ENCODE results near the gene TGFBR3. TPM values are rescaled to one million over a fixed set of nuclear protein-coding genes. Genes with fewer than 3 reads are reported as not detected.
"Not testable (repeated sequence)": the region's sequence is repeated elsewhere in the genome, so short reads cannot be mapped to it uniquely, and the experiment has no call there.

TGFBR3 gene
- polyA plus RNA-seq, 5 donors: 29.0 to 53.2 (median 48.1) TPM

GRCh38 chr1:91884459-91885212, 1.3 kb downstream of the TGFBR3 start:
- no peak for DNase-seq

- peak; percentile 42 to 48 for DNase-seq
Observed at GRCh38 chr1:91883470-91883869, 2.5 kb downstream of the TGFBR3 start.

GRCh38 chr1:91881280-91881679, 4.7 kb downstream of the TGFBR3 start:
- DNase-seq: no peak

DNA sequence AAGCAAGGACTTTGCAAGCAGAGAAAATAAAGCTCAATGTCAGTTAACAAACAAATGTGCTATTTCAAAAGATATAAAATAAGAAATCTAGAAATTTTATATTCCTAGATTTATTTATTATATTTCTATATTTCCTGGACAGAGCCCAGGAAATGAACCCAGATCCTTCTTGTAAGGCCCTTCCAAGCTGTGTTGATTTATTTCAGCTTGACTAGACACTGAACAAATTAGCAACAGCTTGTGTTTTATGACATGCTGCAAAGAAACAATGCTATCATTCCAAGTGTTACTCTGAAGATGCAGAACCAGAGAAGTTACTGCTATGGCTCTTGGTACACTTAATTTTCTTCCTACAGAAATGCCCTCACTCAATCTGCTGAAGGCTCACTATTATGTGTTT, 6.2 kb downstream of the TGFBR3 start:
- DNase-seq: no peak

DNA sequence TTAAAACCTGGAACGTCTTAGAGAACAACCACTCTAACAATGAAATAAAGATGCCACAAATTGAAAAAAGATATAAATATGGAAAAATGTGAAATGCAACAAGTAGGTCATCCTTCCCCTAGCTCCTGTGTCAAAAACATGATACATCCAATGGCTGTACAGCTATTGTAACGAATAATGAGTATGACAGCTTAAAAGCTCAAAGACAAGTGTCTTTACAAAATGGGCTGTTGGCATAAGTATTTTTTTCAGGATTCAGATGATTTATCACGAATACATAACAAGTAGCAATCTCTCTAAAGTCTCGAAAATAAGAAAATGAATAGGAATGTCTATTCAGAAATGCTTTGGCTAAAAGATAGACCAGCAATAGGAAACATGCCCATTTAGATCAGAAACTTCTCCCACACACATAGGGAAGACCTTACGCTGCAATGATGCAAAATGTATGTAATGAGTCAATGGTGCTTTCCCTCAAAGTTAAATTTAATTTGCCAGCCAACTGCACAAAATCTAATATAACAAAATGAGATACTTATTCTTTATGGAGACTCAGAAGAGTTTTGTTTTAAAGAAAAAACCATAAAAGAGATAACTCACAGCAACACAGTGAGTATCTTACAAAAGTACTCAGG, 8.3 kb downstream of the TGFBR3 start:
- no peak for DNase-seq

GRCh38 chr1:91876781-91877573, 9.0 kb downstream of the TGFBR3 start:
- DNase-seq: no peak

DNA sequence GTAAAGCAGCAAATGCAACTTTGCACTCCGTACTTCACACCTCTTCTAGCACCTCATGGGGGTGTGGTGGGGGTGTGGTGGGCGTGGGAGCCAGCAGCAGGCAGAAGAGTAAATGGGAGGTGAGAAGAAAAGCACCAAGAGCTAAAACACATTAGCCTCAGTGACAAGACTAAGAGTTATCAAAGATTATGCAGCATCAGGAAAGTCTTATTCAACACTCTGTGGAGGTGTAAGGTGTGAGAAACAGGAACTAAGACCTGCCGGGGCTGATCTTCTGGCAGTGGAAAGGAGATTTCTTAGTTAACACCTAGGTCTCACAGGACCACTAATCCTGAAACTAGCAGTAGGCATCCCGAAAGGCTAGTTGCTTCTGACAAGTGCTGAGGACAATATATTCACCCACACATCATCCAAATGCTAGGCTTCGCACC, 9.9 kb downstream of the TGFBR3 start:
- DNase-seq: no peak

GRCh38 chr1:91874167-91874566, 11.8 kb downstream of the TGFBR3 start:
- DNase-seq: no peak

DNA sequence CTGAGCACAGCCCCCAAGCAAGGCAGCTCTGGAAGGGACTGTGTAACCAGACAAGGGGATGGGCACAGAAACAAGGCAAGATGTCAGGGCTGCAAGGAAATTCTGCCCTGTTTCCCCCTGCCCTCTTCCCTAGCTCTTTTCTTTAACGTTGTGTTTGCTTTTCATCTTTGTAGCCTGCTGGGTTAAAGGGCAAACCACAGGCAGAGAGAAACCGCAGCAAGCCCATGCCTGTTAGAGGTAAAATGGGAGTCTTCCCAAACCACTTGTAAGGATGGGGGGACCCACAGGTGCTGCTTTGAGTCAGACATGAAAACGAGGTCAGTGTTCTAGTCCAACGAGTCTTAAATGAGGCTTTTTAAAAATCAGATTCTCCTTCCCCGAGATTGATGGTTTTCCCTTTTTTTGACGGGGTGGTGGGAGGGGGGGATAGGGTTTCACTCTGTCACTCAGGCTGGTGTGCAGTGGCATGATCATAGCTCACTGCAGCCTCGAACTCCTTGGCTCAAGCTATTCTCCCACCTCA, 13.3 kb downstream of the TGFBR3 start:
- DNase-seq: no peak

DNA sequence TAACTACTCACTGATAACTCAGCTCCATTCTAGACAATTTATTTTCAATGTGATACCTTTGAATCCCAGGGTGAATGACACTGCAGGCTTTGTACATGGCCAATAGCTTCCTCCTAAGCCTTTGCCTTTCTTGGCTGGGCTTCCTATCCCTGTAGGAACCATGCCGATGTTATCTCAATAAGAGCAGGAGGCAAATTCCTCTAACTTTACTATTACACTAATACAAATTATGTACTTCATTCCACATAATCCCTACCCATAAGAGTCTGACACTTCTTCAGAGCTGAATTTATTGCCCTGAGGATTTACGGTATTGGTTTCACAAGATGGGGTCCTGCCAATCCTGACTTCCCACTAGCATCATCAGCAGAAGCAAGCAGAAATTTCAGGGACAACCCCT, 14.0 kb downstream of the TGFBR3 start:
- no peak for DNase-seq

DNA sequence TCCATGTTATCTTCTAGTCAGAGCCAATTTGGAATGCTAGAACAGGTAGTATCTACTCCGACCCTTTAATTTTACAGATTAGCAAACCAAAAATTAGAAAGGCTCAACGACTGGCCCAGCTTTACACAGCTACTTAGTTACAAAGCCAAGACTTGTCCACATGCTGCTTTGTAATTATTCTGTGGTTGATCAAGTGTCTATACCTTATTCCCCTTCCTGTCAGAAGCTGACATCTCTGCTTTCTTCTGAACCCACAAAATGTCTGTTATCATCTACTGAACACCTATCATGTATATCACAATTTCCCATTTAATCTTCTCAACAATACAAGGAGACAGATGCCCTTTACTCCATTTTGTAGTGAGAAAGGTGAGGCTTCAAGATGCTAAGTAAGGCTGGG, 15.6 kb downstream of the TGFBR3 start:
- DNase-seq: no peak

DNA sequence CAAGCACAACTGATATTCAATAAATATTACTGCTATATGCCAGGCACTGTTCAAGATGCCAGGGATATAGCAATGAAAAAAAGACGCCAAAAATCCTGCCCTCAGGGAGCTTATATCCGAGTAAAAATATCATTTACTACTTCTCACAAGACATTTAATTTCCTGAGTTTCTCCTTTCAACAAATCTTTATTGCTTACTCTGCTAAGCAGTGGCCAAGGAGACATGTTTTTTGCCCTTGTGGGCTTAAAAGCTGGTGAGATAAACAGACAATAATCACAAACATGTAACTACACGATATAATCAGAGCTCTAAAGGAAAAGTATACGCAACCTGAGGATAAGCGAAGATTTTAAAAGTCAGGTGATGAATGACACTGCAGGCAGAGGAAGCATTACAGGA, 19.5 kb downstream of the TGFBR3 start:
- DNase-seq: no peak

DNA sequence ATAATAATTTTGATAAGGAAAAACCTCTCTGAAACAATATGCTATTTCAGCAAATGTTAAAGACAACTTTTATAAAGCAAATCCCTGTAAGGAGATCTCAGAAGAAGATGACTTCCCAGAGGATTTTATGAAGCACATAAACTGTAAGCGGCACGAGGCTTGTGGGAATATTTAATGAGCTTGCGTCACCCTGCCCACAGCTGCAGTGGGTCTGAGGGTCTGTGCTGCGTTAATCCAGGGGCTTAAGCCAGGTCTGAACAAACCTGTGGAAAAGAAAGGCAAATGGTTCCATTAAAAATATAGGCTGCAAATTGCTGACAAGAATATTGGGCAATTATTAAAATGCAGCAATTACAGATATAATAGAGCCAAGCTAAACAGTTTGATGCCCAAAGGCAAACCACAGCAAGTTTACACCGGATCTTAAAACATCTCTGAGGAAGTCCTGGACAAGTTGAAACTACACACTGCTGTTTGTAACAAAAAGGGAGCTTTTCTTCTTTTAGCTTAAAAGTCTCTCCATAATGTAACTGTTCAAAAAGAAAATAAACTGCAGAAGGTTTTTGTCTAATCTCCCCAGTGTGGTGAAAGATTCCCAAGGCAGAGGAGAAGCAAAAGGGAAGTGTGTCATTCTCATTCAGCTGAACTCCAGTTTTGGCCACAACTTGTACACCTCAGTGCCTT, 21.8 kb downstream of the TGFBR3 start:
- no peak for DNase-seq

DNA sequence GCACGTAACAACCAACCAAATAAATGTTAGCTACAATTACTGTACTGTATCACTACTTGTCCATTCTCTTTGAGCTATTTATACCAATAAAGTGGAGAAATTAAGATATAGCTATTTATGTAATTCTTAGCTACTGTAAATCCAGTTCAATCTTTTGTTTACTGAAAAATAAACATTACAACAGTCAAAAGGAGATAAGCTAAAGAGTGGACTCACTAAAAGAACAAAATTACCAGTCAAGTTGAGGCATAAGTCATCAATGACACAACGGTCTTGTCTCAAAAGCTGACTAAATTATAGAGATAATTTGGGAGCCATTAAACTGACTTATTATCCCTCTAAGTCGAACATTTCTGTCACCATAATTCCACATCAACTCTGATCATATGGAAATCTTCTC, 22.5 kb downstream of the TGFBR3 start:
- DNase-seq: no peak

DNA sequence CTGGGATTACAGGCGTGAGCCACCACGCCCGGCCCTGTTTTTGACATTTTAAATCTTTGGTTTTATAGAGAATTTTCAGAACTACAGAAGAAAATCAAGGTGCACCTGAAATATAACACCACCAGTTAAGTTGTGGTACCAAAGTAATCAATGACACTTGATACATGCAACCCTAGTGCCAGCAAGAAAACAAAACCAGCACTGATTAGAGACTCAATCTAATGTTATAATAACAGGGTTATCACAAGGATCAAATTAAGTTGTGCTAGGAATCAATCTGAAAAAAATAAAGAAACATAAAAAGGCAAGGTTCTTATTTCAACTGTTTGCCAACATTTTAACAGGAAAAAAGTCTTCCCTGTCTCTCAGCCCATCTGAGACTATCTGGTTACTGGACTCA, 23.8 kb downstream of the TGFBR3 start:
- no peak for DNase-seq

GRCh38 chr1:91857557-91858239, 28.3 kb downstream of the TGFBR3 start:
- DNase-seq: no peak

DNA sequence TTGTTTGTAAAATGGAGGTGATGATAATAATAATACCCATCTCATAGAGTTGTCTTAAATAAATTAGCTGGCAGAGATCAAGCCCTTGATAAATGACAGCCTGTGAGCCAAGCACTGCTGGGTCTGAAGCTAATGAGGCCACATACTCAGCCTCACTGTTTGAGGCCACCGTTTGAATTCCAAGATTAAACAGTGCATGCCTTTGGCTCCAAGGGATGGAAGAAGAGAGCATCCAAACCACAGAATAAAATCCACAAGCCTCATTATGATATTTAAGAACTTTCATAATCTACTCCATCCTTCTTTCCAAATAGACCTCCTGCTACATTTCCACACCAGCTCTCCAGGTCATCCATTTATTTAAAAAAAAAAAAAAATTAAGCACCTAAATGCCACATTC, 29.0 kb downstream of the TGFBR3 start:
- DNase-seq: no peak

DNA sequence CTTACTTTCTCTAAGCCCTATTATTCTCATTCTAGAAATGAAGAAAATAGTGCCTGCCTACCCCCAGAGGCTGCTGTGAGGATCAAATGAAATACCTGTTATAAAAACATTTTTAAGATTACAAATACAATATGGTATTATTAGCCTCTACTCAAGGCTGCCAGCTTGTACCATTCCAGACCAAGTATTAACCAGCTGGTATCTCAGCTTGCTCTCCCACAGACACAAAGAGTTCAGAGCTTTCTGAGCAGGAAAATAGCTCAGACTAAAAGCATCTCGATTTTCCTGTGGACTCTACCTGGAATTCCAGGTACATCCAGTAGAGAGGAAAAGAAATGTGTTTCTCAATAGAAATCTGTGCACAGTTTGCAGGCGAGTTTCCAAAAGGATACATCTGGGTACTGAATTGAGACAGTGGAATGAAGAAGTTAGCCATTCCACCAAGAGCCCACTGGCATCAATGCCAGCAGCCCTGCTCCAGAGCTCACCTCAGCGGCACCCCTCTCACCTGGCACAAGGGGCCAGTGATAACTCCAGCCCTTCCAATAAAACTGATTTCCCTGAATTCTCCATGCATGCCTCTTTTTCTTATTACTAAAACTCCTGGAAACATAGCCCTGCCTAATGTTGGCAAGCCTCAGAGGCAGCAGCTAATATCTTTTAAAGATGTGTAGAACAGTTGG, 31.0 kb downstream of the TGFBR3 start:
- no peak for DNase-seq

DNA sequence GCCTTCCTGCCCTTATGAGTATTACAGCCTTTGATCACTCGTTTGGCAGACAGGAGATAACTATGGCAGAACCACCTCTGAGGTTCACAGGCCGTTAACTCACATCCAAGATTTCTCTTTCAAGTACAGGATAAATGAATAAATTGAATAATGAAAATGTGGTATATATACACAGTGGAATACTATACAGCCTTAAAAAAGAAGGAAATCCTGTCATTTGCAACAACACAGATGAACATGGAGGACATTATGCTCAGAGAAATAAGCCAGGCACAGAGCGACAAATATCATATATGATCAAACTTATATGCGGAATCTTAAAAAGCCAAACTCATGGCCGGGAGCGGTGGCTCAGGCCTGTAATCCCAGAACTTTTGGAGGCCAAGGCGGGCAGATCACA, 32.6 kb downstream of the TGFBR3 start:
- no peak for DNase-seq

GRCh38 chr1:91852011-91852410, 33.9 kb downstream of the TGFBR3 start:
- DNase-seq: not testable (repeated sequence)
